Activated B cell treated with CpG ODN at 0.5 μM for 24 hours (primary cell): Measurements from ENCODE around the gene GDPGP1. TPM values are rescaled to one million over a fixed set of nuclear protein-coding genes. Genes with fewer than 3 reads are reported as not detected.

Experiments
- ATAC-seq: fragments of 200-7000 bp; cut with Tn5 transposase; one replicate; pipeline ENCODE4 v1.10.0; 2021; ENCODE audit warnings: low read depth, mild to moderate bottlenecking, moderate library complexity
- CTCF ChIA-PET: fragments of 350-600 bp; sonication (Branson Sonifier 250); formaldehyde crosslinking; loops from one replicate; lab custom pipeline; 2021; ENCODE audit warnings: antibody characterized with exemption; lab: Charles Lee
- POLR2A ChIA-PET: fragments of 350-600 bp; sonication (Branson Sonifier 250); formaldehyde crosslinking; loops from one replicate; lab custom pipeline; 2021; ENCODE audit warnings: antibody characterized with exemption; lab: Charles Lee
- DNase-seq: peaks from one replicate; pipeline ENCODE4 v3.0.0; 2022
- H3K27ac Mint-ChIP-seq: one replicate; pipeline ENCODE4 v1.8.0; 2020; ENCODE audit warnings: mixed read lengths
- H3K27me3 Mint-ChIP-seq: one replicate; pipeline ENCODE4 v1.8.0; 2021; ENCODE audit warnings: mixed read lengths
- H3K36me3 Mint-ChIP-seq: one replicate; pipeline ENCODE4 v1.8.0; 2021; ENCODE audit warnings: low read depth, mixed read lengths
- H3K4me1 Mint-ChIP-seq: one replicate; pipeline ENCODE4 v1.8.0; 2021; ENCODE audit warnings: mixed read lengths
- H3K4me3 Mint-ChIP-seq: one replicate; pipeline ENCODE4 v1.8.0; 2020; ENCODE audit warnings: mild to moderate bottlenecking, mixed read lengths
- H3K9me3 Mint-ChIP-seq: one replicate; pipeline ENCODE4 v1.8.0; 2020; ENCODE audit warnings: mixed read lengths
- intact Hi-C: fragments of 100-400 bp; cut with micrococcal nuclease; formaldehyde crosslinking; loops from one replicate; pipeline ENCODE4 v1.15.1; 2024
- total RNA-seq: library from RNA; stranded (reverse); gene quantifications from 2 replicates; pipeline ENCODE4 v1.2.3, GENCODE V29; 2022
- TF ChIP-seq, protein P1 (sequence below): fragments of 200-600 bp; IDR thresholded peaks from one replicate; pipeline ENCODE4 v1.8.0; 2022; ENCODE audit warnings: antibody characterized with exemption, mild to moderate bottlenecking

The GDPGP1 gene
- total RNA-seq, 1 donor from 2014 or later, result 6.2 TPM

DNA sequence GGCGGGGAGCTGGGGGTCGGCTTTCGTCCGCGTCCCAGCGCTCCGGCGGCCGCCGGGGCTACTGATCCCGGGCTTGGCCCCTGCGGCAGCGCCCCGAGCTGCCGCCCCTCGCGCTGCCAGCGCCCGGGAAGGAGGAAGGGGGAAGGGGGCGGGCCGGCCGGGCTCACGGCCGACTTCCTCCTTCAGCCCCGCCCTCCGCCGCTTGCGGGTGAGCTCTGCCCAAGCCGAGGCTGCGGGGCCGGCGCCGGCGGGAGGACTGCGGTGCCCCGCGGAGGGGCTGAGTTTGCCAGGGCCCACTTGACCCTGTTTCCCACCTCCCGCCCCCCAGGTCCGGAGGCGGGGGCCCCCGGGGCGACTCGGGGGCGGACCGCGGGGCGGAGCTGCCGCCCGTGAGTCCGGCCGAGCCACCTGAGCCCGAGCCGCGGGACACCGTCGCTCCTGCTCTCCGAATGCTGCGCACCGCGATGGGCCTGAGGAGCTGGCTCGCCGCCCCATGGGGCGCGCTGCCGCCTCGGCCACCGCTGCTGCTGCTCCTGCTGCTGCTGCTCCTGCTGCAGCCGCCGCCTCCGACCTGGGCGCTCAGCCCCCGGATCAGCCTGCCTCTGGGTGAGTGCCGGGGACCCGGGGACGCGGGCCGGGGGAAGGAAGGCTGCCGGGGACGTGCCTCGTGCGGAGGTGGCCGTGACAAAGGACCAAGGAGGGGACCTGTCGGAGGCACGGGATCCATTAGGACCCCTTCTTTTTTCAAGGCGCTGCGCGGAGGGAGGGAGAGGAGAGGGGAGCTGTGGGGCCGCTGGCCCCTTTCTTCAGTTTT lies 32.7 kb upstream of the GDPGP1 start, which contains the start of gene SEMA4B:
Gene SEMA4B, plus strand, starts transcription at position 201 of the 814 bp plus-strand sequence. Its CDS starts 249 bp downstream, at position 450.
- Mint-ChIP-seq H3K27me3 (no peaks in the 10 kb centered on the region), H3K27ac (peak within 1 kb of the TSS; percentile 93), H3K4me3 (peak within 1 kb of the TSS; percentile 93), H3K9me3 (no peaks in the 10 kb centered on the region), H3K4me1 (peaks cover 77% of the 10 kb centered on the region), H3K36me3 (peaks cover 20% of the 10 kb centered on the region)
- ChIA-PET CTCF (interaction anchor here (0.6 to 3.7 kb wide), 8 partner anchors 9 to 42 kb away, joined by 3 to 21 read pairs (median 6); no protein-coding TSS in a partner anchor), POLR2A (interaction anchor here (0.6 to 7.7 kb wide), 18 partner anchors 8 to 644 kb away, joined by 3 to 248 read pairs (median 7); partner anchors contain the start of genes CIB1, GDPGP1, IDH2 and NGRN)
- TF ChIP-seq, protein P1, sequence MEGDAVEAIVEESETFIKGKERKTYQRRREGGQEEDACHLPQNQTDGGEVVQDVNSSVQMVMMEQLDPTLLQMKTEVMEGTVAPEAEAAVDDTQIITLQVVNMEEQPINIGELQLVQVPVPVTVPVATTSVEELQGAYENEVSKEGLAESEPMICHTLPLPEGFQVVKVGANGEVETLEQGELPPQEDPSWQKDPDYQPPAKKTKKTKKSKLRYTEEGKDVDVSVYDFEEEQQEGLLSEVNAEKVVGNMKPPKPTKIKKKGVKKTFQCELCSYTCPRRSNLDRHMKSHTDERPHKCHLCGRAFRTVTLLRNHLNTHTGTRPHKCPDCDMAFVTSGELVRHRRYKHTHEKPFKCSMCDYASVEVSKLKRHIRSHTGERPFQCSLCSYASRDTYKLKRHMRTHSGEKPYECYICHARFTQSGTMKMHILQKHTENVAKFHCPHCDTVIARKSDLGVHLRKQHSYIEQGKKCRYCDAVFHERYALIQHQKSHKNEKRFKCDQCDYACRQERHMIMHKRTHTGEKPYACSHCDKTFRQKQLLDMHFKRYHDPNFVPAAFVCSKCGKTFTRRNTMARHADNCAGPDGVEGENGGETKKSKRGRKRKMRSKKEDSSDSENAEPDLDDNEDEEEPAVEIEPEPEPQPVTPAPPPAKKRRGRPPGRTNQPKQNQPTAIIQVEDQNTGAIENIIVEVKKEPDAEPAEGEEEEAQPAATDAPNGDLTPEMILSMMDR, result no peak
- intact Hi-C loops, result loop anchor here (1.0 to 5.0 kb wide), 6 partner anchors 9 to 199 kb away; partner anchors contain the start of genes CIB1 and ZNF710
- DNase-seq (peak; percentile 81), ATAC-seq (peak; percentile 90)

DNA sequence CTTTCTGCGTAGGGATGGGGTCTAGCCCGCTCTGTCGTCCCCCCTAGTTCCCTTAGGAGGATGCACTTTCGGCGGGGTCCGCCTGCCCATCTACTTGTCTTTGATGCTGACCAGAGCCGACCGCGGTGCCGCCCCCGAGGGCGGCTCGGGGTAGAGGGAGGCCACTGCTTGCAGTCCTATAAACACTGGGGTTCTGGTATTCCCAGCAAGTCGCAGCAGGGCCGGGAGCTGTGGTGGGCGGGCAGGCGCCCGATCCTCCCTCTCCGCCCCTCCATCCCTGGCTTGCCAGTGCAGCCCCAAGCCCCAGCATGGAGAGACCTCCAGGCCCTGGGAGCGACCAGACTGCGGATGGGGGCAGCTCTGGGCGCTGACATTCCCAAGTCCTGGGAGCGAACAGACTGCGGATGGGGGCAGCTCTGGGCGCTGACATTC lies 32.0 kb upstream of the GDPGP1 start:
- DNase-seq (no peak), ATAC-seq (no peak)
- POLR2A ChIA-PET, result interaction anchor here (0.7 to 7.7 kb wide), 14 partner anchors 8 to 643 kb away, joined by 3 to 248 read pairs (median 8); partner anchors contain the start of genes CIB1, GDPGP1, IQGAP1 and NGRN
- Mint-ChIP-seq H3K4me1 (peaks cover 78% of the 10 kb centered on the region), H3K27ac (peak overlapping the region; percentile 80), H3K36me3 (peaks cover 24% of the 10 kb centered on the region), H3K4me3 (peak overlapping the region; percentile 93), H3K27me3 (no peaks in the 10 kb centered on the region), H3K9me3 (no peaks in the 10 kb centered on the region)
- intact Hi-C loops, result loop anchor here (1.0 to 5.0 kb wide), 6 partner anchors 8 to 200 kb away; partner anchors contain the start of genes CIB1 and ZNF710
- CTCF ChIA-PET, result interaction anchor here (0.8 to 3.7 kb wide), 4 partner anchors 10 to 91 kb away, joined by 3 to 21 read pairs (median 10); no protein-coding TSS in a partner anchor
- TF ChIP-seq, protein P1, result no peak

DNA sequence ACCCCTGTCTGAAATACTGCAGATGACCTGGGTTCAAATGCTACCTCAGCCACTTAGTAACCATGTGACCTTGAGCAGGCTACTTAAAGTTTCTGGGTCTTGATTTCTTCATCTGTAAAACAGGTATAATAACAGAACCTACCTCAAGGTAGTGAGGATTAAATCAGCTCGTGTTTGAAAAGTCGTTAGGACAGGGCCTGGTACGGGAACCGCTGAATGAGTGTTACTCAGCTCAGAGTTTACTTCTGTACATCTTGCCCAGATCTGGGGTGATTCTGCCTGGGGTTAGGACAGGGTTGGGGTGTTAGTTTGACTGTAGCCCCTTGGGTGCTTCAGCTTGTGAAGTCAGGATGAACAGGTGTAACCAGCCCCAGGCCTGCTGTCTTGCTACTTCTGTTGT lies 31.1 kb upstream of the GDPGP1 start:
- H3K4me3 Mint-ChIP-seq, result peak overlapping the region; percentile 93
- intact Hi-C loops, result loop anchor here (5.0 kb wide), 1 partner anchor 201 kb away; the partner anchor contains the start of gene ZNF710
- peak overlapping the region; percentile 85 for H3K27ac Mint-ChIP-seq
- TF ChIP-seq, protein P1, result no peak
- no peaks in the 10 kb centered on the region for H3K27me3 Mint-ChIP-seq
- ATAC-seq, result no peak
- POLR2A ChIA-PET, result interaction anchor here (1.0 to 7.7 kb wide), 5 partner anchors 12 to 645 kb away, joined by 3 to 248 read pairs (median 50); partner anchors contain the start of genes CIB1, GDPGP1 and IQGAP1
- no peak for DNase-seq
- CTCF ChIA-PET, result interaction anchor here (0.8 to 3.7 kb wide), 7 partner anchors 10 to 41 kb away, joined by 3 to 18 read pairs (median 4); no protein-coding TSS in a partner anchor
- peaks cover 85% of the 10 kb centered on the region for H3K4me1 Mint-ChIP-seq
- H3K9me3 Mint-ChIP-seq, result no peaks in the 10 kb centered on the region
- peaks cover 32% of the 10 kb centered on the region for H3K36me3 Mint-ChIP-seq

DNA sequence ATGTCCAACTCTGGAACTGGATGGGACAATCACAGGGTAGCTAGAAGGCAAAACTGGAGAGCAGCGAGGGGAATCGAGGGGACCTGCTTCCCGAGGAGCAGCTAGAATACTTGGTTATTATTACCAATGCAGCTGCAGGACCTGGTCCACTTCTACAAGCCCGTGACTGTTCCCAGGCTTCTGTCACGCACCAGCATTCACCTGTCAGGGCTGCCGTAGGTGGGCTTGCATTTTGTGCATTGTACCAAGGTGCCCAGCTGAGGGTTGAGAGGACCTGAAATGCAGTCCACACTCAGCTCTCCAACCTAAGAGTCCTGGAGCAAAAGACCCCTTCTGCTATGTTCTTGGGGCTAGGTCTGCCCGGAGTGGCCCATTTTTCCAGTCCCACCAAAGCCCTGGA lies 30.5 kb upstream of the GDPGP1 start:
- Mint-ChIP-seq H3K27me3 (no peaks in the 10 kb centered on the region), H3K36me3 (peaks cover 35% of the 10 kb centered on the region), H3K4me1 (peaks cover 83% of the 10 kb centered on the region), H3K9me3 (no peaks in the 10 kb centered on the region), H3K4me3 (peak overlapping the region; percentile 93), H3K27ac (peak overlapping the region; percentile 85)
- ATAC-seq (no peak), DNase-seq (no peak)
- ChIA-PET CTCF (interaction anchor here (0.8 to 3.7 kb wide), 7 partner anchors 9 to 42 kb away, joined by 3 to 18 read pairs (median 4); no protein-coding TSS in a partner anchor), POLR2A (interaction anchor here (1.0 to 7.7 kb wide), 3 partner anchors 11 to 645 kb away, joined by 4 to 248 read pairs (median 144); no protein-coding TSS in a partner anchor)
- TF ChIP-seq, protein P1, result no peak
- intact Hi-C loops, result loop anchor here (5.0 kb wide), 1 partner anchor 201 kb away; the partner anchor contains the start of gene ZNF710
